H1 (cell line): ENCODE results near the gene ZNF470. TPM values are rescaled to one million over a fixed set of nuclear protein-coding genes. Genes with fewer than 3 reads are reported as not detected.

Source experiments
- ATF3 ChIP-seq: IDR thresholded peaks from 2 replicates; pipeline ENCODE4 v1.6.1; 2011; ENCODE audit warnings: low read depth, mild to moderate bottlenecking, low read length; ENCODE audit not compliant: insufficient read depth
- CHD7 ChIP-seq: fragments of 300-600 bp; sonication (generic); IDR thresholded peaks from 2 replicates; pipeline ENCODE4 v1.7.1; 2012; ENCODE audit warnings: low read length, moderate library complexity, mild to moderate bottlenecking, inconsistent platforms; ENCODE audit not compliant: insufficient replicate concordance
- HDAC2 ChIP-seq, 2 experiments: fragments of 300-600 bp in 1 of 2; sonication (generic) in 1 of 2; IDR thresholded peaks; 2 replicates each; pipeline ENCODE4 v1.6.1; 2011 to 2012; ENCODE audit warnings: low read depth in 2 of 2, low read length in 2 of 2, mild to moderate bottlenecking in 2 of 2, moderate library complexity in 2 of 2, borderline replicate concordance in 1 of 2, inconsistent platforms in 1 of 2
- MAX ChIP-seq: IDR thresholded peaks from 2 replicates; pipeline ENCODE4 v1.6.1; 2012; ENCODE audit warnings: inconsistent platforms
- POLR2AphosphoS5 ChIP-seq: IDR thresholded peaks from 2 replicates; pipeline ENCODE4 v1.6.1; 2011; ENCODE audit warnings: low read depth, low read length
- SIN3A ChIP-seq, 2 experiments: IDR thresholded peaks in 1 of 2; conservative IDR thresholded peaks in 1 of 2; 2 replicates each; pipeline ENCODE4 v1.6.1; 2011 to 2012; ENCODE audit warnings: low read length in 2 of 2, improper control_type of control experiment in 1 of 2, low read depth in 1 of 2, mild to moderate bottlenecking in 1 of 2
- SIRT6 ChIP-seq: IDR thresholded peaks from one replicate; pipeline ENCODE4 v1.7.1; 2012; ENCODE audit warnings: low read length, inconsistent platforms
- SP2 ChIP-seq: IDR thresholded peaks from 2 replicates; pipeline ENCODE4 v1.6.1; 2012; ENCODE audit warnings: mild to moderate bottlenecking, low read length, inconsistent platforms
- SP4 ChIP-seq: IDR thresholded peaks from 2 replicates; pipeline ENCODE4 v1.6.1; 2012; ENCODE audit warnings: low read length, inconsistent platforms
- SUZ12 ChIP-seq: fragments of 200-600 bp; sonication (generic); IDR thresholded peaks from 2 replicates; pipeline ENCODE4 v1.6.1; 2012; ENCODE audit warnings: mild to moderate bottlenecking, inconsistent platforms, low read length, moderate library complexity, mixed read lengths
- TCF12 ChIP-seq: IDR thresholded peaks from 2 replicates; pipeline ENCODE4 v1.6.1; 2011; ENCODE audit warnings: low read depth, mild to moderate bottlenecking, low read length
- polyA plus RNA-seq, 7 experiments: library from polyadenylated mRNA; depleted of rRNA in 3 of 7; stranded (reverse) in 5 of 7; unstranded in 2 of 7; fragments of >200 nt in 5 of 7; fragments of 200-250 nt in 2 of 7; gene quantifications; 1 replicate in 5 of 7; 2 replicates in 1 of 7; 4 replicates in 1 of 7; pipeline versions ENCODE4 v1.2.1 to v1.2.3, GENCODE V29; 2011 to 2013; ENCODE audit warnings: missing spikeins in 2 of 7, mixed read lengths in 2 of 7
- total RNA-seq: library from RNA; stranded (reverse); fragmentation: NEBNext Ultra II Directional; extraction: Animal tissue kit (Norgen Biotek cat#: 25700); gene quantifications from 2 replicates; pipeline ENCODE4 v1.2.1, GENCODE V29; 2021

The ZNF470 gene
- total and polyA plus RNA-seq, 2 of the 8 experiments (the other 6 are each of a cell fraction or from before 2014, with no cell fraction given) = 2.0 to 8.8 TPM

GRCh38 chr19:56623006-56623405 lies 55.7 kb downstream of the ZNF470 start (continued):
- TF ChIP-seq CHD7 (no peak), SIN3A (conservative IDR thresholded peaks at IDR 0.05 in 1 of 2, IDR thresholded peaks at IDR 0.05 in 1 of 2; ENCODE audit: low read depth in 1 of 2, low read length in 2 of 2) (no peak), POLR2AphosphoS5 (no peak), SP2 (no peak), SP4 (no peak), HDAC2 (IDR thresholded peaks at IDR 0.05; ENCODE audit: borderline replicate concordance in 1 of 2, low read depth in 2 of 2, low read length in 2 of 2) (no peak), TCF12 (no peak), ATF3 (no peak), SUZ12 (no peak), MAX (no peak), SIRT6 (no peak)
